COLO668 (cell line): Measurements from ENCODE around the gene SFXN5.
A peak's percentile ranks its signal among the peaks of the same experiment; 100 is the strongest.

Experiments used
- DNase-seq: peaks from one replicate; lab custom pipeline; 2025; ENCODE audit not compliant: unreplicated experiment; lab: John Stamatoyannopoulos, UW

Gene SFXN5

GRCh38 chr2:72925328-72925943 lies 146.1 kb downstream of the SFXN5 start:
- no peak for DNase-seq

GRCh38 chr2:72924353-72925240 lies 146.9 kb downstream of the SFXN5 start:
- peak; percentile 28 for DNase-seq

GRCh38 chr2:72923833-72924352 lies 147.6 kb downstream of the SFXN5 start:
- DNase-seq, result no peak

GRCh38 chr2:72921853-72922252 lies 149.7 kb downstream of the SFXN5 start:
- DNase-seq, result no peak

- DNase-seq, result no peak
Measured at GRCh38 chr2:72921088-72921851, 150.2 kb downstream of the SFXN5 start.

- no peak for DNase-seq
Measured at GRCh38 chr2:72920318-72921087, 151.0 kb downstream of the SFXN5 start.

- no peak for DNase-seq
Measured at GRCh38 chr2:72919414-72920317, 151.8 kb downstream of the SFXN5 start.

GRCh38 chr2:72917877-72918553 lies 153.5 kb downstream of the SFXN5 start:
- DNase-seq, result peak; percentile 79

- peak; percentile 92 for DNase-seq
Measured at GRCh38 chr2:72917138-72917876, 154.2 kb downstream of the SFXN5 start, which contains the start of gene EMX1. TSS of gene EMX1 (plus strand) at chr2:72917519. CDS start at chr2:72917853, 334 bp downstream.

GRCh38 chr2:72916743-72917137 lies 154.8 kb downstream of the SFXN5 start:
- DNase-seq, result peak; percentile 55

- DNase-seq, result peak; percentile 88
Measured at GRCh38 chr2:72915907-72916742, 155.4 kb downstream of the SFXN5 start.

GRCh38 chr2:72915320-72915906 lies 156.1 kb downstream of the SFXN5 start:
- no peak for DNase-seq

GRCh38 chr2:72914589-72915319 lies 156.8 kb downstream of the SFXN5 start:
- no peak for DNase-seq

- DNase-seq, result no peak
Measured at GRCh38 chr2:72914206-72914559, 157.3 kb downstream of the SFXN5 start.

- no peak for DNase-seq
Measured at GRCh38 chr2:72913486-72914205, 157.9 kb downstream of the SFXN5 start.

GRCh38 chr2:72911256-72911655 lies 160.3 kb downstream of the SFXN5 start:
- DNase-seq, result no peak
